BJ (cell line): ENCODE measurements around the gene LYPD6B. TPM values are rescaled to one million over a fixed set of nuclear protein-coding genes. Genes with fewer than 3 reads are reported as not detected.

ENCODE experiments used
- CTCF ChIA-PET: fragments of 350-600 bp; formaldehyde crosslinking; extraction: SDS; loops from one replicate; lab custom pipeline; 2021; ENCODE audit warnings: antibody characterized with exemption, inconsistent platforms; lab: Yijun Ruan, JAX
- POLR2A ChIA-PET: fragments of 300-600 bp; sonication (Branson Sonifier 250); formaldehyde crosslinking; extraction: SDS; loops from one replicate; lab custom pipeline; 2021; ENCODE audit warnings: antibody characterized with exemption; lab: Charles Lee
- DNase-seq: peaks from one replicate; pipeline ENCODE4 v3.0.0-alpha.2; 2011; ENCODE audit warnings: low read depth
- H3K27me3 ChIP-seq: 2 replicates; pipeline ENCODE4 v1.6.0; 2011; ENCODE audit warnings: low read length; ENCODE audit not compliant: control insufficient read depth, insufficient read depth
- H3K36me3 ChIP-seq: 2 replicates; pipeline ENCODE4 v1.5.1; 2011; ENCODE audit warnings: low read length; ENCODE audit not compliant: control insufficient read depth, insufficient read depth
- H3K4me3 ChIP-seq: 2 replicates; pipeline ENCODE4 v1.5.1; 2011; ENCODE audit warnings: low read depth, mild to moderate bottlenecking, control low read depth, low read length
- CTCF ChIP-seq: IDR thresholded peaks from 2 replicates; pipeline ENCODE4 v1.5.1; 2011; ENCODE audit warnings: low read depth, mild to moderate bottlenecking, control low read depth, inconsistent platforms, low read length, moderate library complexity; ENCODE audit not compliant: insufficient read depth
- polyA plus RNA-seq: library from polyadenylated mRNA; depleted of rRNA; stranded (reverse); fragments of >200 nt; gene quantifications from 2 replicates; pipeline ENCODE4 v1.2.3, GENCODE V29; 2011

LYPD6B gene
- polyA plus RNA-seq, 1 experiment: 19.1 TPM

- DNase-seq: no peak
- no peaks in the 10 kb centered on the region for H3K27me3 ChIP-seq
- POLR2A ChIA-PET: no interaction called here
- no peaks in the 10 kb centered on the region for H3K36me3 ChIP-seq
- CTCF ChIA-PET: no interaction called here
- no peak for TF ChIP-seq CTCF
- no peak overlapping the region for H3K4me3 ChIP-seq
These were observed 166.6 kb downstream of the LYPD6B start for GRCh38 chr2:149205143-149205542.

- DNase-seq: no peak
- no peaks in the 10 kb centered on the region for H3K27me3 ChIP-seq
- H3K36me3 ChIP-seq: no peaks in the 10 kb centered on the region
- no peak overlapping the region for H3K4me3 ChIP-seq
- POLR2A ChIA-PET: no interaction called here
- CTCF ChIA-PET: no interaction called here
- TF ChIP-seq CTCF: no peak
These were observed 175.4 kb downstream of the LYPD6B start for GRCh38 chr2:149213764-149214493.

- Histone ChIP-seq H3K36me3 (no peaks in the 10 kb centered on the region), H3K27me3 (0 out of 2 replicates have a peak, but pooled peaks cover 2% of the 10 kb centered on the region), H3K4me3 (no peak overlapping the region)
- POLR2A ChIA-PET: no interaction called here
- CTCF ChIA-PET: interaction anchor here (0.8 kb wide), 1 partner anchor 343 kb away, joined by 4 read pairs; no protein-coding TSS in a partner anchor
- DNase-seq: no peak
- no peak for TF ChIP-seq CTCF
These were observed 180.0 kb downstream of the LYPD6B start for GRCh38 chr2:149218497-149218896.

- H3K36me3 ChIP-seq: no peaks in the 10 kb centered on the region
- H3K4me3 ChIP-seq: no peak overlapping the region
- CTCF ChIA-PET: no interaction called here
- 0 out of 2 replicates have a peak, but pooled peaks cover 2% of the 10 kb centered on the region for H3K27me3 ChIP-seq
- no peak for TF ChIP-seq CTCF
- no peak for DNase-seq
- POLR2A ChIA-PET: no interaction called here
These were observed 181.4 kb downstream of the LYPD6B start for GRCh38 chr2:149219856-149220255.

GRCh38 chr2:149221002-149221401, 182.5 kb downstream of the LYPD6B start:
- ChIA-PET POLR2A (no interaction called here), CTCF (no interaction called here)
- 0 out of 2 replicates have a peak, but pooled peaks cover 2% of the 10 kb centered on the region for H3K27me3 ChIP-seq
- no peak overlapping the region for H3K4me3 ChIP-seq
- no peak for DNase-seq
- no peak for TF ChIP-seq CTCF
- no peaks in the 10 kb centered on the region for H3K36me3 ChIP-seq
